ENCODE results near the gene CFAP119. TPM values are rescaled to one million over a fixed set of nuclear protein-coding genes. Genes with fewer than 3 reads are reported as not detected.

Gene CFAP119
- total and polyA plus RNA-seq, 3 donors from 2014 or later = 31.5 to 54.2 (median 43.3) TPM

DNA sequence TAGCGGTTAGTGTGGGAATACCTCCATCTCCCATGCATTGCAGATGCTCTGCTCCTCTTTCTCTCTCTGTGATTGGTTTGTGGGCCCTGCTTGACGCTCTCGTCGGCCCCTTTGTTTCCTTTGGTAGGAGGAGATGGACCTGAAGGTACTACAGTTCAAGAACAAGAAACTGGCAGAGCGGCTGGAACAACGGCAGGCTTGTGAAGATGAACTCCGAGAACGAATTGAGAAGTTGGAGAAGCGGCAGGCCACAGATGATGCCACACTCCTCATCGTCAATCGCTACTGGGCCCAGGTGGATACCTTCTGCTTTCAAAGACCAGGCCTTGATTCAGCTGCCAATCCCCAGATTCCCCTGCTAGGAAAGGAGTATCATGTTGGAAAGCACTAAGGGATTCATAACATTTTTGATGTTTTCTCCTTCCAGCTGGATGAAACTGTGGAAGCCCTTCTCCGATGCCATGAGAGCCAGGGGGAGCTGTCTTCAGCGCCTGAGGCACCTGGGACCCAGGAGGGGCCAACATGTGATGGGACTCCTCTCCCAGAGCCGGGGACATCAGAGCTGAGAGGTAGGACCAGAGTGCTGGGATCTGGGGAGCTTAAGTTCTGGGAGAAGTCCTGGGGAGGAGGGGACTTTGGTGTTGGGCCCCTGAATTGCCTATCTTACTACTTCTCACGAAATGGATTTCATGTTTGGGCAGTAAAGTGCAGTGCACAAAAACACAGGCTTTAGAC is 1.3 kb upstream of the CFAP119 start:
- TF ChIP-seq, protein P1, sequence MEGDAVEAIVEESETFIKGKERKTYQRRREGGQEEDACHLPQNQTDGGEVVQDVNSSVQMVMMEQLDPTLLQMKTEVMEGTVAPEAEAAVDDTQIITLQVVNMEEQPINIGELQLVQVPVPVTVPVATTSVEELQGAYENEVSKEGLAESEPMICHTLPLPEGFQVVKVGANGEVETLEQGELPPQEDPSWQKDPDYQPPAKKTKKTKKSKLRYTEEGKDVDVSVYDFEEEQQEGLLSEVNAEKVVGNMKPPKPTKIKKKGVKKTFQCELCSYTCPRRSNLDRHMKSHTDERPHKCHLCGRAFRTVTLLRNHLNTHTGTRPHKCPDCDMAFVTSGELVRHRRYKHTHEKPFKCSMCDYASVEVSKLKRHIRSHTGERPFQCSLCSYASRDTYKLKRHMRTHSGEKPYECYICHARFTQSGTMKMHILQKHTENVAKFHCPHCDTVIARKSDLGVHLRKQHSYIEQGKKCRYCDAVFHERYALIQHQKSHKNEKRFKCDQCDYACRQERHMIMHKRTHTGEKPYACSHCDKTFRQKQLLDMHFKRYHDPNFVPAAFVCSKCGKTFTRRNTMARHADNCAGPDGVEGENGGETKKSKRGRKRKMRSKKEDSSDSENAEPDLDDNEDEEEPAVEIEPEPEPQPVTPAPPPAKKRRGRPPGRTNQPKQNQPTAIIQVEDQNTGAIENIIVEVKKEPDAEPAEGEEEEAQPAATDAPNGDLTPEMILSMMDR (IDR thresholded peaks at IDR 0.05) = no peak
- no peak for TF ChIP-seq POLR2A (IDR thresholded peaks at IDR 0.05)
- no peaks in the 10 kb centered on the region for H3K27me3 ChIP-seq
- intact Hi-C loops (cut with DNase I; ENCODE audit: low total_unique reads) = no loop called here
- 47 to 54% methylated on average over 15 of the region's 15 CpGs for WGBS, 2 donors
- peak overlapping the region; percentile 80 to 83 for H3K4me3 ChIP-seq
- H3K36me3 ChIP-seq (ENCODE audit: low read depth, missing control alignments) = no peaks in the 10 kb centered on the region
- peak overlapping the region; percentile 87 to 88 for H3K27ac ChIP-seq
- H3K9me3 ChIP-seq = no peaks in the 10 kb centered on the region
- H3K4me1 ChIP-seq = peaks cover 22% of the 10 kb centered on the region
- DNase-seq = no peak

DNA sequence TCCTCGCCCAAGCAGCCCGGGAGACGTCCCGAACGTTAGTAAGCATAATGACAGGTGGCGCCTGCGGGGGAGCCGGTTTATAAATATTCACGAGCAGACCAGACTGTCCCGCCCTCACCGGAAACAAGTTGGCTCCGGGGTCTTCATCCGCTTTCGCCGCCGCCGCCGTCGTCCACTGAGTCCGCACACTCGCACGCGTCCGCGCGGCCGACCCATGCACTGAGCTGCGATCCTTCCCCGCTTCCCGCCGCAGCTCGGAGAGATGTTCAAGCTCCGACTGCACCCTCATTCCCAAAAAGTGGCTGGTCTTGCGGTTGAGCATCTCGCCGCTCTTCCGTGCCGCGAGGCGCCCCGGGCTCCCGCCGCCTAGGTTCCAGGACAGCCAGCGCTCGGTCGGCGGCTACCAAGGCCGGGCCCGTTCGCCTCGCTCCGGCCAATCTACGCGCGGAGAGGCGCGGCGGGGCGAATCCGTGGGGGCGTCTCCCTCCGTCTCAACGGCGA is 385 bp downstream of the CFAP119 start:
- no peak for TF ChIP-seq POLR2A (IDR thresholded peaks at IDR 0.05)
- TF ChIP-seq, protein P1 (IDR thresholded peaks at IDR 0.05) = no peak
- WGBS, 2 donors = 0% methylated on average over 9 to 64 of the region's 64 CpGs
- peak; percentile 57 for DNase-seq
- H3K36me3 ChIP-seq (ENCODE audit: low read depth, missing control alignments) = no peaks in the 10 kb centered on the region
- no peaks in the 10 kb centered on the region for H3K27me3 ChIP-seq
- intact Hi-C loops (cut with DNase I; ENCODE audit: low total_unique reads) = no loop called here
- H3K4me3 ChIP-seq = peak overlapping the region; percentile 80 to 83
- no peaks in the 10 kb centered on the region for H3K9me3 ChIP-seq
- H3K4me1 ChIP-seq = peaks cover 22% of the 10 kb centered on the region
- peak overlapping the region; percentile 25 to 87 for H3K27ac ChIP-seq

DNA sequence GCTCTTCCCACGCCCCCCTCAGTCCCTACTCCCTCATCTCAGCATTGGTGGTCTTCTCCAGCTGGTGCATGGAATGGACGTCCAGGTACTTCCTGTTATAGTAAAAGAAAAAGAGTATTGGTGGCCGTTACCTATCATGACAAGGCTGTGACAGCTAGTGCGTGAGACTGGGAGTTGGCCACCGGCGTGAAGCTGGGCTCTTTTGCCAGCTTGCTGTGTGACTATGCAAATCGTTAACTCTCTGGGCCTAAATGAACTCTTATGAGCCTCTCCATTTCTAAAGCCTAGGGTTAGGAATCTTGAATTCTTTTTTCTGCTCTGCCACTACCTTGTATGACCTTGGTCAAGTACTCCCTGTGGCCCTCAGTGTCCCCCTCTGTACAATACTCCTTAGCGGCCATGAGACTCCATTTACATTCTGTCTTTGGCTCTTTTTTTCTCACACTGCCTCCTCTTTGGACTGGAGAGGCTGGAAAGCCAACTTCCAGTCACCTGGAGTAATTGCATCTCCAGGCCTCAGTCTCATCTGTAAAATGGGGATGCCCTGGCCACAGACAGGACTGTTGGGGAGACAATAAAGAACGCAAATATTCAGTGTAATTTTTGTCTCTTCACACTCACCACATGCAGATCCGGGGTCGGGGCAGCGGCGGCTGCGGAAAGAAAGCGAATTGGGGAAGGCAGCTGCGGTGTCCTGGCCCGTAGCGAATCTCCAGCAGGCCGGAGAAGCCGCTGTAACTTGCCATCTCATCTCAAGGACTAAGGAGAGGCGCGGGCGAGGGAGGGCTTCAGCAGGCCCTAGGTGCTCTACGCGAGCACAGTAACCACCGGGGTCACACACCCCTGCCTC is 1.1 kb downstream of the CFAP119 start:
- Histone ChIP-seq H3K36me3 (ENCODE audit: low read depth, missing control alignments) (no peaks in the 10 kb centered on the region), H3K9me3 (no peaks in the 10 kb centered on the region), H3K4me3 (peak overlapping the region; percentile 80 to 83), H3K4me1 (peaks cover 22% of the 10 kb centered on the region), H3K27ac (peak overlapping the region; percentile 25 to 87), H3K27me3 (no peaks in the 10 kb centered on the region)
- DNase-seq = no peak
- TF ChIP-seq, protein P1 (IDR thresholded peaks at IDR 0.05) = no peak
- TF ChIP-seq POLR2A (IDR thresholded peaks at IDR 0.05) = no peak
- 25 to 26% methylated on average over 26 of the region's 26 CpGs for WGBS, 2 donors
- intact Hi-C loops (cut with DNase I; ENCODE audit: low total_unique reads) = no loop called here

DNA sequence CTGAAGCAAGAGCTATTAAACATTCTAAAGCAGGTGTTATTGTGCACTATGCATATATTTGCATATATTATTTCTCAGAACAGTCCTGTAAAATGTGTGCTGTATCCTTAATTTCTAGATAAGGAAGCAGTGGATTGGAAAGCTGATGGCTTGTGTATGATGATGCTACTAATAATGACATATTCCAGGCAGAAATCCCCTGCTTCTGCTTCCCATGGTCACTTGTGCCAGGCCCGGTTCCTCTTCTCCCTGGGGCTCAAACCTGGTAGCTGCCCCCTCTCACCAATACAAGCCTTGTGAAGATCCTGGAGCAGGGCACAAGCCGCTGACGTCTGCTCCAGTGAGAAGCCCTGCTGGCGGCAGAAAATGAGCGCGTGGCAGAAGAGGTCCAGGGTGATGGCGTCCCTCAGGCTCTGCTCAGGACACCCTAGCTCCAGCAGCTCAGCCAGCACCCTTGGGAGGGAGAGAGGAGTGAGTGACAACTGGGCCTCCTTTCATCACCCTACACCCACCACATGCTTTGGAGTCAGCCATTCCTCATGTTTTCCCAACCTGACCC is 1.8 kb downstream of the CFAP119 start:
- TF ChIP-seq, protein P1 (IDR thresholded peaks at IDR 0.05) = no peak
- no peak for TF ChIP-seq POLR2A (IDR thresholded peaks at IDR 0.05)

More for the DNA sequence above, 1.8 kb downstream of the CFAP119 start:
- Histone ChIP-seq H3K4me1 (peaks cover 22% of the 10 kb centered on the region), H3K36me3 (ENCODE audit: low read depth, missing control alignments) (no peaks in the 10 kb centered on the region), H3K9me3 (no peaks in the 10 kb centered on the region), H3K27ac (no peak overlapping the region), H3K27me3 (no peaks in the 10 kb centered on the region), H3K4me3 (no peak overlapping the region)
- DNase-seq = no peak
- intact Hi-C loops (cut with DNase I; ENCODE audit: low total_unique reads) = no loop called here
- WGBS, 2 donors = 87 to 90% methylated on average over 7 of the region's 7 CpGs

Measured in testis (tissue), 3 donors.